ENCODE results near the gene CXXC5. TPM values are rescaled to one million over a fixed set of nuclear protein-coding genes. Genes with fewer than 3 reads are reported as not detected.

CXXC5 gene
- total RNA-seq, 1 experiment from 2014 or later: 7.8 TPM

GRCh38 chr5:139676406-139676805 lies 28.3 kb downstream of the CXXC5 start:
- peaks cover 12% of the 10 kb centered on the region for H3K4me1 Mint-ChIP-seq (ENCODE audit: insufficient read depth, unreplicated experiment)
- ChIA-PET CTCF (interaction anchor here (0.7 to 4.3 kb wide), 4 partner anchors 14 to 97 kb away, joined by 3 to 22 read pairs (median 7); no protein-coding TSS in a partner anchor), POLR2A (no interaction called here)
- H3K27me3 Mint-ChIP-seq (ENCODE audit: insufficient read depth, unreplicated experiment): no peaks in the 10 kb centered on the region
- DNase-seq (ENCODE audit: unreplicated experiment): no peak
- H3K36me3 Mint-ChIP-seq (ENCODE audit: insufficient read depth, unreplicated experiment): peaks cover 10% of the 10 kb centered on the region
- no peaks in the 10 kb centered on the region for H3K9me3 Mint-ChIP-seq (ENCODE audit: unreplicated experiment)
- H3K27ac Mint-ChIP-seq (ENCODE audit: low read depth, unreplicated experiment): no peak overlapping the region
- intact Hi-C loops (cut with micrococcal nuclease): no loop called here
- TF ChIP-seq CTCF (IDR thresholded peaks at IDR 0.05; ENCODE audit: unreplicated experiment): no peak
- H3K4me3 Mint-ChIP-seq (ENCODE audit: unreplicated experiment): no peak overlapping the region
- no TSS peak for BruUV-seq (replicated peaks)

- no peaks in the 10 kb centered on the region for H3K27me3 Mint-ChIP-seq (ENCODE audit: insufficient read depth, unreplicated experiment)
- POLR2A ChIA-PET: interaction anchor here (0.8 kb wide), 1 partner anchor 16 kb away, joined by 5 read pairs; no protein-coding TSS in a partner anchor
- DNase-seq (ENCODE audit: unreplicated experiment): no peak
- H3K4me3 Mint-ChIP-seq (ENCODE audit: unreplicated experiment): no peak overlapping the region
- peaks cover 18% of the 10 kb centered on the region for H3K36me3 Mint-ChIP-seq (ENCODE audit: insufficient read depth, unreplicated experiment)
- intact Hi-C loops (cut with micrococcal nuclease): no loop called here
- H3K9me3 Mint-ChIP-seq (ENCODE audit: unreplicated experiment): no peaks in the 10 kb centered on the region
- no peak overlapping the region for H3K27ac Mint-ChIP-seq (ENCODE audit: low read depth, unreplicated experiment)
- H3K4me1 Mint-ChIP-seq (ENCODE audit: insufficient read depth, unreplicated experiment): peaks cover 6% of the 10 kb centered on the region
- no peak for TF ChIP-seq CTCF (IDR thresholded peaks at IDR 0.05; ENCODE audit: unreplicated experiment)
- BruUV-seq (replicated peaks): no TSS peak
- CTCF ChIA-PET: interaction anchor here (0.5 to 4.3 kb wide), 6 partner anchors 13 to 581 kb away, joined by 3 to 22 read pairs (median 8); no protein-coding TSS in a partner anchor
Measured at GRCh38 chr5:139676951-139677735, 29.0 kb downstream of the CXXC5 start.

- H3K9me3 Mint-ChIP-seq (ENCODE audit: unreplicated experiment): no peaks in the 10 kb centered on the region
- BruUV-seq (replicated peaks): no TSS peak
- H3K4me1 Mint-ChIP-seq (ENCODE audit: insufficient read depth, unreplicated experiment): peaks cover 6% of the 10 kb centered on the region
- ChIA-PET POLR2A (interaction anchor here (0.6 to 0.8 kb wide), 2 partner anchors 16 to 17 kb away, joined by 5 read pairs; no protein-coding TSS in a partner anchor), CTCF (interaction anchor here (0.6 to 4.3 kb wide), 7 partner anchors 12 to 390 kb away, joined by 3 to 22 read pairs (median 4); no protein-coding TSS in a partner anchor)
- no peak for TF ChIP-seq CTCF (IDR thresholded peaks at IDR 0.05; ENCODE audit: unreplicated experiment)
- DNase-seq (ENCODE audit: unreplicated experiment): no peak
- no peaks in the 10 kb centered on the region for H3K27me3 Mint-ChIP-seq (ENCODE audit: insufficient read depth, unreplicated experiment)
- H3K27ac Mint-ChIP-seq (ENCODE audit: low read depth, unreplicated experiment): no peak overlapping the region
- H3K4me3 Mint-ChIP-seq (ENCODE audit: unreplicated experiment): no peak overlapping the region
- intact Hi-C loops (cut with micrococcal nuclease): no loop called here
- H3K36me3 Mint-ChIP-seq (ENCODE audit: insufficient read depth, unreplicated experiment): peaks cover 25% of the 10 kb centered on the region
Measured at GRCh38 chr5:139677736-139678613, 29.8 kb downstream of the CXXC5 start.
